Activated CD8-positive, alpha-beta memory T cell treated with anti-CD3 and anti-CD28 coated beads, Interleukin-2, amount 50 U/mL, for 4 hours (primary cell): Measurements from ENCODE around the gene CYP2A6.

Experiments
- DNase-seq: peaks from one replicate; pipeline ENCODE4 v3.0.0-alpha.2; 2020

Gene CYP2A6

DNA sequence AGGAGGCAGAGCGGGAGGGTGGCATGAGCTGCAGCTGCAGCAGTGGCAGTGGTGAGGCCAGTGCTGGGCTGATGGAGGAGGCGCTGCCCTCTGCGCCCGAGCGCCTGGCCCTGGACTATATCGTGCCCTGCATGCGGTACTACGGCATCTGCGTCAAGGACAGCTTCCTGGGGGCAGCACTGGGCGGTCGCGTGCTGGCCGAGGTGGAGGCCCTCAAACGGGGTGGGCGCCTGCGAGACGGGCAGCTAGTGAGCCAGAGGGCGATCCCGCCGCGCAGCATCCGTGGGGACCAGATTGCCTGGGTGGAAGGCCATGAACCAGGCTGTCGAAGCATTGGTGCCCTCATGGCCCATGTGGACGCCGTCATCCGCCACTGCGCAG is 49.3 kb downstream of the CYP2A6 start:
- no peak for DNase-seq

DNA sequence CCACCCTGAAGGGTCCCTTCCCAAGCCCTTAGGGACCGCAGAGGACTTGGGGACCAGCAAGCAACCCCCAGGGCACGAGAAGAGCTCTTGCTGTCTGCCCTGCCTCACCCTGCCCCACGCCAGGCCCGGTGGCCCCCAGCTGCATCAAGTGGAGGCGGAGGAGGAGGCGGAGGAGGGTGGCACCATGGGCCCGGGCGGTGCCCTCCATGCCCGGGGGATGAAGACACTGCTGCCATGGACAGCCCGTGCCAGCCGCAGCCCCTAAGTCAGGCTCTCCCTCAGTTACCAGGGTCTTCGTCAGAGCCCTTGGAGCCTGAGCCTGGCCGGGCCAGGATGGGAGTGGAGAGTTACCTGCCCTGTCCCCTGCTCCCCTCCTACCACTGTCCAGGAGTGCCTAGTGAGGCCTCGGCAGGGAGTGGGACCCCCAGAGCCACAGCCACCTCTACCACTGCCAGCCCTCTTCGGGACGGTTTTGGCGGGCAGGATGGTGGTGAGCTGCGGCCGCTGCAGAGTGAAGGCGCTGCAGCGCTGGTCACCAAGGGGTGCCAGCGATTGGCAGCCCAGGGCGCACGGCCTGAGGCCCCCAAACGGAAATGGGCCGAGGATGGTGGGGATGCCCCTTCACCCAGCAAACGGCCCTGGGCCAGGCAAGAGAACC is 49.8 kb downstream of the CYP2A6 start:
- DNase-seq, result no peak

DNA sequence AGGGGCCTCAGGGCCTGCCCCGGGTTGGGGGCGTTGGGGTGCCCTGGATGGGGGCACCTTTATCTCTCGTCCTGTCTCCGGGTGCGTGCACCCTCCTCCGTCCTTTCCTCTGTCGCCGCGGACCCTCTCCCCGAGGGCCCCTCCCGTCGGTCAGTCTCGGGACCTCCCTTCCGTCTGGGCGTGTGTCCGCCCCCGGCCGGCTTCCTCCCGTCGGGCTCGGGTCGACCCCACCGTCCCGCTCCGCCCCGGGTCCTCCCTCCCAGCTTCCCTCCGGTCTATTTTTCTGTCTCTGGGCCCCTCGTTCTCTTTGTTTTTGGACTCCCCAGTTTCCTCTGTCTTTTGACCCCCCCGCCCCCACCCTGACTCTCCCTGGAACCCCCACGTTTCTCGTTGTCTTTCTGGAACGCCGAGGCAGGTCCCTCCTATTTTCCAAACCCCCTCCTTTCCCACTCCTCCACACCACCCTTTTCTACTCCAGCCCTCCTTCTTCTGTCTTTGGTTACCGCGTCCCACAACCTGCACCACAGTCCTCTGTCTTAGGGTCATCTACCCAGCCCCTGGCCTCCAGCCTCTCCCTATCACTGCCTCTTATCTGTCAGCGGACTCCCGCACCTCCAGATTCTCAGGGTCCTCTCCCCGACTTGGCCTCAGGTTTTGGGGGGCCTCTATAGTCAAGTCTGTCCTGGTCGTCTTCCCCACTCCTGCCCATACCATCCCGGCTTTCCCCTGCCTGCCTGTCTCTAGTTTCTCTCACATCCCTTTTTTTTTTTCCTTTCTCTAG is 50.5 kb downstream of the CYP2A6 start:
- peak; percentile 33 for DNase-seq

DNA sequence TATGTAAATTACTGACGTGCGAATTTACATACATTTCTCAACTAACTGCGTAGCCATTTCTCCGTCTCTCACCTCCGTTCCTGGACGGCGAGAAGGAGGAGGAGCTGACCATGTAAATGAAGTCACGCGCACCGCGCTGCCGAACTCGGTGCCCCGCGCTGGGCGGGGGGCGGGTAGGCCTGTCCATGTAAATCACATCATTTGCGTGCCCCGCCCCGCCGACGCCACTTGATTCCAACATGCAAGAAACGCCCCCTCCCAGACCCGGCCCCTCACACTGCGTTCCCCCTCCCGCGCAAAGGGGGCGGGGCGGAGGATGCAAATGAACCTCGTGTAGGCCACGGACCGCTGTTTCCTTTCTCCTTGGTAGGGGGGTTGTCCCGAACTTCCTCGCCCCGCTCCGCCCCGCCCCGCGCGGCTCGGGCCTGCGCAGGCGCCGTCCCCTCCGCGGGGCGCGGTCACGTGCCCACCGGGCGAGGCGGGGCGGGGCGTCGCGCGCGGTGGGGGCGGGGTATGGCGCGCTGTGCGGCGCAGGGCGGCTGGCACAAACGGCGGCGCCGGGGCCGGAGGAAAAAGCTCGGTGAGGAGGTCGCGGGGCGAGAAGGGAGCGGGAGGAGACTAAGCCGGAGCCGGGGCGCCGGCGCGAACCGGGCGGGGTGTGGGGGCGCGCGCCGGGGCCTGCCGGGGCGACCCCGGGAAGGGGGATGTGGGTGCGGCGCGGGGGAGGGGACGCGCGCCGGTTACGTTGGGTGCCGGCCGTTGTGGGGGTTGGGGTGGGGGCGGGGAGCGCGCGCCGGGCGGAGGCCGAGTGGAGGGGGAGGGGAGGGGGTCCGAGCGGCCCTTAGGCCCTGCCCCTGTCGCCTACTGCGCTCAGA is 51.3 kb downstream of the CYP2A6 start, which contains the start of gene EGLN2:
EGLN2 (plus strand) TSS at position 509 of the 875 bp plus-strand sequence. CDS start 1,382 bp downstream, outside the sequence.
- peak; percentile 100 for DNase-seq

DNA sequence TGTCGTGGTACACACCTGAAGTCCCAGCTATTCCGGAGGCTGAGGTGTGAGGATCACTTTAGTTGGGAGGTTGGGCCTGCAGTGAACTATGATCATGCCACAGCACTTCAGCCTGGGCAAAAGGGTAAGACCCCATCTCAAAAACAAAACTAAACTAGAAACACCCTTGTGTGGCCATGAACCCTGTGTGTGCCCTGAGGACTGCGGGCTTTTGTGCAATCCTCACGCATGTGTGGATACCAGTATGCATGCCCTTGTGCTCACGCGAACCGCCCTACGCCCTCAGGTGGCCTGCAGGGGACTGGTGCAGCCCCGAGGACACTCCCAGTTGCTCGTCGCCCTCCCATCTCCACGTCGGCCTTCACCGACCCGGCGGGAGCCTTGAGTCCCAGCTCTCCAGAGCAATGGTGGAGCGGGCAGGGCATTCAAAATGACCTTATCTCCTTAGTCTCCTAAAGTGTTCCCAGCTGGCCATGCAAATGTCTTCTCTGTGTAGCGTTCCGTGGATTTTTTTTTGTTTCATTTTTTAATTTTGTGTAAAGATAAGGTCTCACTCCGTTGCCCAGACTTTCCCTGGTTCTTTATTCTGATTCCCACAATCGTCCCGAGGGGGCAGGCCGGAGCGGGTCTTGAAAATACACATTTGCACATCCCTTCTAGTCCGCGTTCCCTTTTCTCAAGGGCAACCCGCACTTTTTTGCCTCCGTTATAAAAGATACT is 52.1 kb downstream of the CYP2A6 start:
- DNase-seq, result peak; percentile 54

DNA sequence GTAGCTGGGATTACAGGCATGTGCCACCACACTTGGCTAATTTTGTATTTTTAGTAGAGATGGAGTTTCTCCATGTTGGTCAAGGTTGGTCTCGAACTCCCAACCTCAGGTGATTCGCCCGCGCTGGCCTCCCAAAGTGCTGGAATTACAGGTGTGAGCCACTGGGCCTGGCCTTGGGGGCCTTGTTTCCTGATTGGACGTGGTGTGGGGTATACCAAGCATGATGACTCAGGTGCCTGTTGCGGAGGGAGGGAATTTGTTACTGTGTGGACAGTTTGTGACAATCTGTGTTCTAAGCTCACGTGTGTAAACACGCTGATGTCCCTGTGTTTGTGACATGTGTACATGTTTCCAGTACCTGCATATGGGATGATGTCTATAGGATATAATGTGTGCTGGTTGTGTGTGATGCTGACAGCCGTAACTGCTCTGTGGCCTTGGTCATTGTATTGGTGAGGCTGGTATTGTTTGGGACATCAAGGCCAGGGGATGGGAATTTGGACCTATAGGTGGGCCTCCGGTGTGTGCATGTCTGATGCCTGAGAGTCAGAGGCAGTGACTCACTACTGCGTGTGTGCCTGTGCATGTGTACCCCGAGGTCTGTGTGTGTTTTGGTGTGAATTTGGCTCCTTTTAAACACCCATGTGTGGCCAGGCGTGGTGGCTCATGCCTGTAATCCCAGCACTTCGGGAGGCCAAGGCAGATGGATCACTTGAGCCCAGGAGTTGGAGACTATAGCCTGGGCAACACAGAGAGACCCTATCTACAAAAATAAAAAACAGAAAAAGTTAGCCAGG is 52.9 kb downstream of the CYP2A6 start:
- DNase-seq, result no peak
